Heart left ventricle (tissue), 16 donors: ENCODE measurements around the gene TRIM51. TPM values are rescaled to one million over a fixed set of nuclear protein-coding genes. Genes with fewer than 3 reads are reported as not detected.

Experiments
- ATAC-seq, 4 donors: fragments of 200-7000 bp; cut with Tn5 transposase; one replicate each; pipeline ENCODE4 v1.9.1; 2020 to 2022; ENCODE audit warnings: moderate library complexity in 4 of 4, mild to moderate bottlenecking in 3 of 4, moderate number of reproducible peaks in 1 of 4
- DNase-seq, 5 donors: peaks; one replicate each; pipeline ENCODE4 v3.0.0-alpha.2; 2020
- H3K27ac ChIP-seq, 12 donors: fragments of 200-600 bp; sonication (generic) in 4 of 12; one replicate each; pipeline versions ENCODE4 v1.5.0 to v1.8.0; 2016 to 2022; ENCODE audit warnings: mild to moderate bottlenecking in 2 of 12
- H3K27me3 ChIP-seq, 9 donors: fragments of 200-600 bp; sonication (generic) in 2 of 9; one replicate each; pipeline versions ENCODE4 v1.5.1 to v1.8.0; 2016 to 2022; ENCODE audit warnings: mild to moderate bottlenecking in 3 of 9
- H3K36me3 ChIP-seq, 9 donors: fragments of 200-600 bp; sonication (generic) in 2 of 9; one replicate each; pipeline versions ENCODE4 v1.5.0 to v1.8.0; 2018 to 2022; ENCODE audit warnings: mild to moderate bottlenecking in 2 of 9
- H3K4me1 ChIP-seq, 12 donors: fragments of 200-600 bp; sonication (generic) in 4 of 12; one replicate each; pipeline versions ENCODE4 v1.5.0 to v1.8.0; 2016 to 2022; ENCODE audit warnings: mild to moderate bottlenecking in 3 of 12
- H3K4me3 ChIP-seq, 12 donors: fragments of 200-600 bp; sonication (generic) in 4 of 12; one replicate each; pipeline versions ENCODE4 v1.5.0 to v1.8.0; 2017 to 2022; ENCODE audit warnings: mild to moderate bottlenecking in 9 of 12, moderate library complexity in 4 of 12
- H3K9me3 ChIP-seq, 12 donors: fragments of 200-600 bp; sonication (generic) in 4 of 12; one replicate each; pipeline versions ENCODE4 v1.5.0 to v1.8.0; 2016 to 2022; ENCODE audit warnings: mild to moderate bottlenecking in 1 of 12
- POLR2A ChIP-seq, 2 donors: fragments of 450-650 bp; IDR thresholded peaks; one replicate each; pipeline ENCODE4 v1.6.1; 2017; ENCODE audit warnings: antibody characterized with exemption in 2 of 2, mild to moderate bottlenecking in 2 of 2, moderate library complexity in 2 of 2
- WGBS, 4 donors: extraction: QIAGEN DNeasy Blood & Tissue Kit in 2 of 4; methylation state at CpG; one replicate each; pipeline versions ENCODE4 v1.1.5 to v1.1.7; 2013 to 2018; 5-methylcytosine and 5-hydroxymethylcytosine counted together
- intact Hi-C, 10 donors: fragments of 100-400 bp; cut with DNase I; formaldehyde crosslinking; loops; one replicate each; pipeline versions ENCODE4 v1.11.1 to v1.14.2; 2022
- polyA plus RNA-seq, 2 donors: library from polyadenylated mRNA; stranded (reverse); fragments of 200-250 nt; gene quantifications; one replicate each; pipeline ENCODE4 v1.2.3, GENCODE V29; 2013
- total RNA-seq, 9 donors: library from RNA; depleted of rRNA in 2 of 9; stranded (reverse); fragments of >200 nt in 2 of 9; fragmentation: NEBNext Ultra II Directional in 3 of 9; extraction: Animal tissue kit (Norgen Biotek cat#: 25700) in 3 of 9; gene quantifications; one replicate each; pipeline versions ENCODE4 v1.1.0 to v1.2.4, GENCODE V29; 2016 to 2023
- TF ChIP-seq, protein P1 (sequence below), 12 donors: fragments of 200-600 bp; sonication (generic) in 4 of 12; IDR thresholded peaks; one replicate each; pipeline versions ENCODE4 v1.5.0 to v1.8.0; 2018 to 2022; ENCODE audit warnings: antibody characterized with exemption in 12 of 12, mild to moderate bottlenecking in 5 of 12
- donor health status: ischemic (EF 13 %, LVEDD 7.1; RV severe dilation, severe dysfunction).
- donor health status: healthy with polysubstance abuse.
- donor health status: DM: no; HTN: yes; CAD: no.
- donor health status: DM: no; HTN: no; CAD: no.
- donor health status: ischemic (EF 25% LVEDD 6.9; RV normal size, moderate dysfunction).
- donor health status: ischemic (EF 25% LVEDD 5.7; RV mildly dilated, moderate dysfunction).
- donor health status: healthy.
- donor health status: DM: yes; HTN: yes; CAD: no.
- donor health status: ischemic (EF 35%, LVEDD 5.7; RV mildly dilated, moderate dysfunction).
- donor health status: nonischemic (EF 11% LVEDD 7.7; RV severe dilation, severe dysfunction).
- donor health status: DM: yes; HTN: yes; CAD: no.
- donor health status: PGD.
- donor health status: ischemic (EF 29% LVEDD 5.4; RV normal size, mild dysfunction).
- donor health status: nonischemic (EF 23%, LVEDD 6.1; RV moderate dilation, normal function).

The TRIM51 gene
- total and polyA plus RNA-seq, 11 donors: not detected

DNA sequence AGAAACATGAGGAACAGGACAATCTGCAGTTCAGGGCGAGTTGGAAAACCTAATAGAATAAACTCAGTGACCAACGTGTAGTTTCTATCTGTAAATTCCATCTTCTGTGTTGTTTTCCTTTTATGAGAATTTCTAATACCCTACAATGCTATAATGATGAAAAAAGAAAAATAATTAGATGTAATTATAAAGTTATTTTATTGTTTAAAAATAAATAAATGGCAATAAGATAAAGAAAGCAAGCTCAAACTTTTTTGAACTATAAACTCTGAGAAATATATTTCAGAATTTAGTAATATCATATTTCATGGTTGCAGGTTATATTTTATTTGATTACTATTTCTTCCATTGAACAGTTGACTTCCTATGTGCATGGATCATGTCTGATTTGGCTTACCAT is 53.2 kb downstream of the TRIM51 start, which contains the start of gene OR5I1:
Gene OR5I1, minus strand, starts transcription at position 101 of the 400 bp plus-strand sequence. Its CDS starts 0 bp downstream, at position 101.
- TF ChIP-seq POLR2A (IDR thresholded peaks at IDR 0.05): no peak
- TF ChIP-seq, protein P1, sequence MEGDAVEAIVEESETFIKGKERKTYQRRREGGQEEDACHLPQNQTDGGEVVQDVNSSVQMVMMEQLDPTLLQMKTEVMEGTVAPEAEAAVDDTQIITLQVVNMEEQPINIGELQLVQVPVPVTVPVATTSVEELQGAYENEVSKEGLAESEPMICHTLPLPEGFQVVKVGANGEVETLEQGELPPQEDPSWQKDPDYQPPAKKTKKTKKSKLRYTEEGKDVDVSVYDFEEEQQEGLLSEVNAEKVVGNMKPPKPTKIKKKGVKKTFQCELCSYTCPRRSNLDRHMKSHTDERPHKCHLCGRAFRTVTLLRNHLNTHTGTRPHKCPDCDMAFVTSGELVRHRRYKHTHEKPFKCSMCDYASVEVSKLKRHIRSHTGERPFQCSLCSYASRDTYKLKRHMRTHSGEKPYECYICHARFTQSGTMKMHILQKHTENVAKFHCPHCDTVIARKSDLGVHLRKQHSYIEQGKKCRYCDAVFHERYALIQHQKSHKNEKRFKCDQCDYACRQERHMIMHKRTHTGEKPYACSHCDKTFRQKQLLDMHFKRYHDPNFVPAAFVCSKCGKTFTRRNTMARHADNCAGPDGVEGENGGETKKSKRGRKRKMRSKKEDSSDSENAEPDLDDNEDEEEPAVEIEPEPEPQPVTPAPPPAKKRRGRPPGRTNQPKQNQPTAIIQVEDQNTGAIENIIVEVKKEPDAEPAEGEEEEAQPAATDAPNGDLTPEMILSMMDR (IDR thresholded peaks at IDR 0.05): no peak
- Histone ChIP-seq H3K4me3 (no peak within 1 kb of the TSS), H3K27ac (no peak within 1 kb of the TSS), H3K9me3 (peaks cover 0 to 10% (median 0%) of the 10 kb centered on the region in 12 donors), H3K4me1 (no peaks in the 10 kb centered on the region), H3K27me3 (no peaks in the 10 kb centered on the region), H3K36me3 (no peaks in the 10 kb centered on the region)
- WGBS, 4 donors: 61 to 70% (median 64%) methylated on average over 2 of the region's 2 CpGs
- no peak for ATAC-seq
- intact Hi-C loops: no loop called here
- DNase-seq: no peak

Other genes with a start within 250 kb of the TRIM51 start
- not detected for gene OR4P4, start 248.2 kb upstream of the TRIM51 start, total RNA-seq
- gene OR4P4, start 248.2 kb upstream of the TRIM51 start, polyA plus RNA-seq: not detected
- not detected for gene OR4S2, start 235.0 kb upstream of the TRIM51 start, total RNA-seq
- not detected for gene OR4S2, start 235.0 kb upstream of the TRIM51 start, polyA plus RNA-seq
- not detected for gene OR4C6, start 221.1 kb upstream of the TRIM51 start, total RNA-seq
- not detected for gene OR4C6, start 221.1 kb upstream of the TRIM51 start, polyA plus RNA-seq
- gene OR5D13, start 109.9 kb upstream of the TRIM51 start, total RNA-seq: not detected
- gene OR5D13, start 109.9 kb upstream of the TRIM51 start, polyA plus RNA-seq: not detected
- not detected for gene OR5D14, start 87.7 kb upstream of the TRIM51 start, total RNA-seq
- not detected for gene OR5D14, start 87.7 kb upstream of the TRIM51 start, polyA plus RNA-seq
- gene OR5L1, start 71.9 kb upstream of the TRIM51 start, total RNA-seq: not detected
- gene OR5L1, start 71.9 kb upstream of the TRIM51 start, polyA plus RNA-seq: not detected
- not detected for gene OR5D18, start 63.7 kb upstream of the TRIM51 start, total RNA-seq
- not detected for gene OR5D18, start 63.7 kb upstream of the TRIM51 start, polyA plus RNA-seq
- not detected for gene OR5L2, start 56.1 kb upstream of the TRIM51 start, total RNA-seq
- gene OR5L2, start 56.1 kb upstream of the TRIM51 start, polyA plus RNA-seq: not detected
- gene OR5D16, start 44.5 kb upstream of the TRIM51 start, total RNA-seq: not detected
- gene OR5D16, start 44.5 kb upstream of the TRIM51 start, polyA plus RNA-seq: not detected
- gene OR5W2, start 31.3 kb downstream of the TRIM51 start, total RNA-seq: not detected
- not detected for gene OR5W2, start 31.3 kb downstream of the TRIM51 start, polyA plus RNA-seq
- not detected for gene OR5I1, start 53.1 kb downstream of the TRIM51 start, total RNA-seq
- gene OR5I1, start 53.1 kb downstream of the TRIM51 start, polyA plus RNA-seq: not detected
- gene OR10AG1, start 86.6 kb downstream of the TRIM51 start, total RNA-seq: not detected
- not detected for gene OR10AG1, start 86.6 kb downstream of the TRIM51 start, polyA plus RNA-seq
- gene OR5F1, start 111.3 kb downstream of the TRIM51 start, total RNA-seq: not detected
- gene OR5F1, start 111.3 kb downstream of the TRIM51 start, polyA plus RNA-seq: not detected
- gene OR5AS1, start 144.4 kb downstream of the TRIM51 start, total RNA-seq: not detected
- gene OR5AS1, start 144.4 kb downstream of the TRIM51 start, polyA plus RNA-seq: not detected
- not detected for gene OR8I2, start 210.0 kb downstream of the TRIM51 start, total RNA-seq
- gene OR8I2, start 210.0 kb downstream of the TRIM51 start, polyA plus RNA-seq: not detected
- not detected for gene OR8H2, start 220.4 kb downstream of the TRIM51 start, total RNA-seq
- gene OR8H2, start 220.4 kb downstream of the TRIM51 start, polyA plus RNA-seq: not detected
- not detected for gene OR8H3, start 239.1 kb downstream of the TRIM51 start, total RNA-seq
- not detected for gene OR8H3, start 239.1 kb downstream of the TRIM51 start, polyA plus RNA-seq